GM21390 (cell line): ENCODE data around the gene PDCD1LG2.
"Not testable (repeated sequence)": the region's sequence is repeated elsewhere in the genome, so short reads cannot be mapped to it uniquely, and the experiment has no call there.

ENCODE experiments used
- ATAC-seq: cut with Tn5 transposase; IDR thresholded peaks from one replicate; pipeline ENCODE4 v1.9.1; 2021; ENCODE audit not compliant: unreplicated experiment

The PDCD1LG2 gene

DNA sequence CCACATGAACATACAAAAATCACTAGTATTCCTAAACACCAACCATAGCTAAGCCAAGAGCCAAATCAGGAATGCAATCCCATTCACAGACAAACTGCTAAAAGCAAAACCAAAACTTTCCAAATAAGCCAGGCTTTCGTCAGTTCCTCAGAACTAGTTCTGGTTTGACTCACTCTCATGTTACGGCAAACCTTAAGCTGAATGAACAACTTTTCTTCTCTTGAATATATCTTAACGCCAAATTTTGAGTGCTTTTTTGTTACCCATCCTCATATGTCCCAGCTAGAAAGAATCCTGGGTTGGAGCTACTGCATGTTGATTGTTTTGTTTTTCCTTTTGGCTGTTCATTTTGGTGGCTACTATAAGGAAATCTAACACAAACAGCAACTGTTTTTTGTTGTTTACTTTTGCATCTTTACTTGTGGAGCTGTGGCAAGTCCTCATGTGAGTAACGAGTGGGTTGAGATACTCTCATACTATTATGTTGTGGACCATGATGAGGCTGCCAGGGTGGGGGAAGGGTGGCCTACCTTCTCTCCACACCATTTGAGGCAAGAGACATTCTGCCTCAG is at the start of gene PDCD1LG2:
TSS of gene PDCD1LG2 (plus strand) at position 172 of the 572 bp plus-strand sequence. CDS start 12,016 bp downstream, outside the sequence.
- ATAC-seq = peak; percentile 75

- not testable (repeated sequence) for ATAC-seq
These were observed 45.5 kb upstream of the PDCD1LG2 start for GRCh38 chr9:5464831-5465330.

- no peak for ATAC-seq
These were observed 44.3 kb upstream of the PDCD1LG2 start for GRCh38 chr9:5466005-5466404.

GRCh38 chr9:5466766-5467165 is 43.6 kb upstream of the PDCD1LG2 start:
- no peak for ATAC-seq

DNA sequence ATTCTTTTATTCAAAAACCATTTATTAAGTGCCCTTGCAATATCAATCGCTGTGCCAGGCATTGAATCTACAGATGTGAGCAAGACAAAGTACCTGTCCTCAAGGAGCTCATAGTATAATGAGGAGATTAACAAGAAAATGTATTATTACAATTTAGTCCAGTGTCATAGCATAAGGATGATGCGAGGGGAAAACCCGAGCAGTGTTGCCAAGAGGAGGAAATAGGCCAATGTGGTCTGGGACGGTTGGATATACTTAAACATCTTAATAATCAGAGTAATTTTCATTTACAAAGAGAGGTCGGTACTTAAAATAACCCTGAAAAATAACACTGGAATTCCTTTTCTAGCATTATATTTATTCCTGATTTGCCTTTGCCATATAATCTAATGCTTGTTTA is 41.5 kb upstream of the PDCD1LG2 start:
- no peak for ATAC-seq

DNA sequence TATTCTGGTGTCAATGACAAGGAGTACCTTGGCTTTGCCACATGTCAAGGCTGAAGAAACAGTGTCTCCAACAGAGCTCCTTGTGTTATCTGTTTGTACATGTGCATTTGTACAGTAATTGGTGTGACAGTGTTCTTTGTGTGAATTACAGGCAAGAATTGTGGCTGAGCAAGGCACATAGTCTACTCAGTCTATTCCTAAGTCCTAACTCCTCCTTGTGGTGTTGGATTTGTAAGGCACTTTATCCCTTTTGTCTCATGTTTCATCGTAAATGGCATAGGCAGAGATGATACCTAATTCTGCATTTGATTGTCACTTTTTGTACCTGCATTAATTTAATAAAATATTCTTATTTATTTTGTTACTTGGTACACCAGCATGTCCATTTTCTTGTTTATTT is 40.2 kb upstream of the PDCD1LG2 start:
- no peak for ATAC-seq

DNA sequence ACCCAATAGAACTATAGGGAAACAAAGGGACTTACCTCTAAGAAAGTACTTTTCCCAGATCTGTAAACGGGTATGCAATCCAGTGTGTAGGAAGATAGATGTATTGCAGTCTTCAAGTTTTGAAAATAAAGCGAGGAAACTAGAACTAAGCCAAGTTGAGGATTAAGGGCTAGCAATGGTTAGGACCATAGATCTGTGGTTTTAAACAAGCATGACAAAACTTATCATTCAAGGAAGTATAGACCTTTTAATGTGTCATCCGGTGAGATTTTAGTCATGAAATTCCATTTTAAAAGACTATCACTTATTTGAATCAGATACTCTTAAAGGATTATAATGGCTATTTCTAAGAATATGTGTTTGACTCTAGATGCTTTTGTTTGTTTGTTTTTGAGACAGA is 39.5 kb upstream of the PDCD1LG2 start:
- no peak for ATAC-seq

DNA sequence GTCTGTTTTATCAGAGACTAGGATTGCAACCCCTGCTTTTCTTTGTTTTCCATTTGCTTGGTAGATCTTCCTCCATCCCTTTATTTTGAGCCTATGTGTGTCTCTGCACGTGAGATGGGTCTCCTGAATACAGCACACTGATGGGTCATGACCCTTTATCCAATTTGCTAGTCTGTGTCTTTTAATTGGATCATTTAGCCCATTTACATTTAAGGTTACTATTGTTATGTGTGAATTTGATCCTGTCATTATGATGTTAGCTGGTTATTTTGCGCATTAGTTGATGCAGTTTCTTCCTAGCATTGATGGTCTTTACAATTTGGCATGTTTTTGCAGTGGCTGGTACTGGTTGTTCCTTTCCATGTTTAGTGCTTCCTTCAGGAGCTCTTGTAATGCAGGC is 34.7 kb upstream of the PDCD1LG2 start:
- ATAC-seq = not testable (repeated sequence)

GRCh38 chr9:5478206-5478605 is 32.1 kb upstream of the PDCD1LG2 start:
- no peak for ATAC-seq

- ATAC-seq = peak; percentile 49
These were observed 30.2 kb upstream of the PDCD1LG2 start for GRCh38 chr9:5479994-5480694.

GRCh38 chr9:5480919-5481318 is 29.4 kb upstream of the PDCD1LG2 start:
- no peak for ATAC-seq

DNA sequence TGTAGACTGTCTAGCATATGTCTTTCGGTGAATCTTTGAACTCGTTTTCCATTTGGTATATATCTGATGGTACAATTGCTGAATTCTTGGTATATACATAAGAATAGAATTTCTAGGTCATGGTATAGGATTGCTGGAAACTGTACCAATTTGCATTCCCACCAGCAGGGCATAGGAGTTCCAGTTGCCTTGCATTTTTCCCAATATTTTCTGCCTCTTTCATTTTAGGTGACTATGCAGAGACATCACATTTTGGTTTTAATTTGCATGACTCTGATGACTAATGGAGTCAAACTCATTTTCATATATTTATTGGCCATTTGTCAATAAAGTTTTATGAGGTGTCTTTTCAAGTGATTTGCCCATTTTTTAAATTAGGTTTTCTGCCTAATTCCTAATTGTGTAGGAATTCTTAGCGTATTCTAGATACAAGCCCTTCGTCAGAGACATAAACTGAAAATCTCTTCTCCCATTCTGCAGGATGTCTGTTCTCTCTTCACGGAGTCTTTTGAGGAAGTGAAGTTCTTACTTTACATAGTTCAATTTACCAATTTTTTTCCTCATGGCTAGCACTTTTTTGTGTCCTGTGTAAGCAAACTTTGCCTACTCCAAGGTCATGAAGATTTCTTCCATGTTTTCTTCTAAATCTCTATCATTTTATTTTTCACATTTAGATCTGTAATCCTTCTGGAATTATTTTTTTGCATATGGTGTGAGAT is 28.9 kb upstream of the PDCD1LG2 start:
- ATAC-seq = no peak

DNA sequence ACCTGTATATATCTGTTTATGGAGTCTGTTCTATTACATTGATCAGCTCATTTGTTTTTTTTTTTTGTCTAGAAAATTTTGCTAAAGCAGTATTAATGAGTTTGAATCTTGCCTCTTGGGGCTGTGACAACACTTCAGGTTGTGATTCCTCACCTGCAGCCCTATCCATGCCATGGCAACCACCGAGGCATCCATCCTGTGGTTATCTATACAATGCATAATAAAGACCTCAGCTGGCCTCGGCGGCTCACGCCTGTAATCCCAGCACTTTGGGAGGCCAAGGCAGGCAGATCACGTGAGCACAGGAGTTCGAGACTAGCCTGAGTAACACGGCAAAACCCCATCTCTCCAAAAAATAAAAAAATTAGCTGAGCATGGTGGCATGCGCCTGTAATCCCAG is 28.1 kb upstream of the PDCD1LG2 start:
- ATAC-seq = no peak

GRCh38 chr9:5483306-5483705 is 27.0 kb upstream of the PDCD1LG2 start:
- no peak for ATAC-seq

- ATAC-seq = no peak
These were observed 24.8 kb upstream of the PDCD1LG2 start for GRCh38 chr9:5485378-5486085.

- no peak for ATAC-seq
These were observed 23.3 kb upstream of the PDCD1LG2 start for GRCh38 chr9:5486988-5487387.

DNA sequence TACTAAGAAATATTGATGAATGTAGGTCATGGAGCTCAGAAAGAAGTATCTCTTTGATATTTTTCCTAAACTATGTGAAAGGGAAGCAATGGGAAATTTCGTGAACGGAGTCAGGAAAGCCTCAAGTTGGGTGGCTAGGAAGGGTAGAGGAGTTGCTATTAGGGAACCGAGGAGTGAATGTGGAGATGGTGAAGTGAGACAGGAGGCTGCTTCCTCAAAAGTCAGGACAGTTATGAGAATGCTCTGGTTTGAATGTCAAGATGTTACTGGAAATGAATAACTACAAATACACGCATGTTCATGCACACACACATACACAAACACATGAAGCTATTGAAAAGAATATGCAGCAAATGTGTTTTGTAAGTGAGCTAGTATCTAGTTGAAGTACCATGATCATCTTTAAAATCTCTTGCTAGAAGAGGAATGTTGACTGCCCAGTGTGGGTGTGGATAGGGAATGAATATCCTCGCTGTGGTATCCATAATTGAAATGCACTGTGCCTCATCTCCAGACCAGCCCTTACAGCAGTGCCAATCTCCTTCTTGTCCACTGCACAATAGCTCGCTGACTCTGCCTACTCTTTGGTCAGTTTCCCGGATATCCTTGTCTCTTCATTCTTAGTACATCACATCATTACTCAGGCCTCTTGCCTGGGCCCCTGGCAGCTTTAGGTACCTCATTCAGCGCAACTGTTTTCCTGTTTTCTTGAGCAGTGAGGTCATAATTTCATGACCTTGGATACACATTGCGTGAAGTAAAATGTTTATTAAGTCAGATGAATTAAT is 21.9 kb upstream of the PDCD1LG2 start:
- no peak for ATAC-seq

- no peak for ATAC-seq
These were observed 20.5 kb upstream of the PDCD1LG2 start for GRCh38 chr9:5489630-5490490.

DNA sequence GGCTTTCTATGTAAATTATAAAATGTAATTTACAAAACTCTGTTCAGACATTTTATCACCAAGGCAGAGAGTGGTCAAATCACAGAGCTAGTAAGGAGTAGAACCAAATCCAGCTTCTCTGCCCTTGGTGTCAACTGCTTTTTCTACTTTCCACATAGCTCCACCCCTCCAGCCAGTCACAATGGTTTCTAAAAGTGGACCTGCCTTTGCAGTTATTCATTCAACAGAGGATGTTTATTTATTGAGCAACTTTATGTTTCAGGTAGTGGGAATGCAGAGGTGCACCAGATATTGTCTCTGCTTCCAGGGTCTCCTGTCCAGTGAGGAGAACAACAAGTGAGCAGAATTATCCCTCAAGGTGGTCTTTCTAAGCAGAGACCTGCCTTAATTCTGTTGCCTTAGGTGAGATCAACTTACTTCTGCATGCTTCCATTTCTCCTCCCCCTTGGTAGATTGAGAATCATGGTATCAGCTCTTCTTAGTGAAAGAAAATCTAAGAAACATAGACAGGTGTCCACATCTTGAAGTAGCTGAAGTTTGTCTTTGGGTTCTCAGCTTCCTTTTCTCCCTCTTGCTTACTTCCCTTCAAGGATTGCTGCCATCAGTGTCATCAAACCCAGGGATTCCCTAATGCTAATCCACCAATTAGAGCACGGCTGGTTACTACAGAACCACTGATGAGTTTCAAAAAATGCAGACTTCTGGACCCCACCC is 17.2 kb upstream of the PDCD1LG2 start:
- ATAC-seq = peak; percentile 26
